Bone marrow (tissue), 2 donors: ENCODE results near the gene NEMP1.
"Not testable (repeated sequence)": the region's sequence is repeated elsewhere in the genome, so short reads cannot be mapped to it uniquely, and the experiment has no call there.

Experiments
- DNase-seq, 2 donors: peaks; one replicate each; lab custom pipeline; 2025; lab: John Stamatoyannopoulos, UW

NEMP1 gene

DNA sequence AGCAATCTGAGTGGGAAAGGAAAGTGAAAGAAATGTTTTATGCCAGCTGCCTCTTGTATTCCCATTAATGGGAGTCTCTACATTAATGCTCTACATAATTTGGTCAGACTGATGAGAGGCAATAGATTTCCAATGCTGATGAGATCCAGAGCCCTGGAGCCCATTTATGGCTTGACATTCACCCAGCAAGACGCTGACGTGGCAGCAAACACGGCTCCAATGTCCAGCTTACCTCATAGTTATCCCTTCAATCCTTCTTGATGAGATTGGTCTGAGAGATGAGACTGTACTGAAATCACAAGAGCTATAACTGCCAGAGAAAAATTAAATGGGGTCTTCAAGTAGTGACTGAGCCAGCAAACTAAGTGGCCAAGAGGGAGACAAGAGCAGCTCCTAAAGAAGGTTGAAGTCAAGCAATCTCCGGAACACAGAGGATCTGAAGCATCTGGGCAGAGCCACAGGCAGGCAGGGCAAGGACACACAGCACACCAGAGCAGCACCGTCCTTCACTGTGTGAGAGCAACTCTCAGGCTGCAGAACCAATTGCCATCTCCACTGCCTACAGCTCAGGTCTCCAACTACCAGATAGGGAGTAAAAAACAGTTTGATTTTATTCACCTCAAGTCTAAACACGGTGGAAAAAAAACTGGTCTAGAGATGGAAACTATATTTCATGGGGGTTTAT, 21.4 kb downstream of the NEMP1 start:
- no peak for DNase-seq

- no peak for DNase-seq
Measured at GRCh38 chr12:57055824-57056223, 22.8 kb downstream of the NEMP1 start.

DNA sequence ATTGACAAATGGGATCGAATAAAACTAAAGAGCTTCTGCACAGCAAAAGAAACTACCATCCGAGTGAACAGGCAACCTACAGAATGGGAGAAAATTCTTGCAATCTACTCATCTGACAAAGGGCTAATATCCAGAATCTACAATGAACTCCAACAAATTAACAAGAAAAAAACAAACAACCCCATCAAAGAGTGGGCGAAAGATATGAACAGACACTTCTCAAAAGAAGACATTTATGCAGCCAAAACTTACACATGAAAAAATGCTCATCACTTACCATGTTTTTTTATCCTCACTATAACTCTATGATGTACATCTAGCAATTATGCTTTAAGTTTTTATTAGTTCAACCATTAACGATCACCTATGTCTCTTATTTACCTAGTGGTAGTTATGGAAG, 24.7 kb downstream of the NEMP1 start:
- not testable (repeated sequence) for DNase-seq

DNA sequence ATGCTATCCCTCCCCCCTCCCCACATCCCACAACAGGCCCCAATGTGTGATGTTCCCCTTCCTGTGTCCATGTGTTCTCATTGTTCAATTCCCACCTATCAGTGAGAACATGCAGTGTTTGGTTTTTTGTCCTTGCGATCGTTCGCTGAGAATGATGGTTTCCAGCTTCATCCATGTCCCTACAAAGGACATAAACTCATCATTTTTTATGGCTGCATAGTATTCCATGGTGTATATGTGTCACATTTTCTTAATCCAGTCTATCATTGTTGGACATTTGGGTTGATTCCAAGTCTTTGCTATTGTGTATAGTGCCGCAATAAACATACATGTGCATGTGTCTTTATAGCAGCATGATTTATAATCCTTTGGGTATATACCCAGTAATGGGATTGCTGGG, 25.4 kb downstream of the NEMP1 start:
- DNase-seq, result not testable (repeated sequence)

GRCh38 chr12:57051011-57051410, 27.6 kb downstream of the NEMP1 start:
- no peak for DNase-seq

- no peak for DNase-seq
Measured at GRCh38 chr12:57049890-57050289, 28.7 kb downstream of the NEMP1 start, which contains the start of gene MYO1A. Gene MYO1A, minus strand, starts transcription at chr12:57050129. Its CDS starts 1,806 bp downstream, at chr12:57048323.

DNA sequence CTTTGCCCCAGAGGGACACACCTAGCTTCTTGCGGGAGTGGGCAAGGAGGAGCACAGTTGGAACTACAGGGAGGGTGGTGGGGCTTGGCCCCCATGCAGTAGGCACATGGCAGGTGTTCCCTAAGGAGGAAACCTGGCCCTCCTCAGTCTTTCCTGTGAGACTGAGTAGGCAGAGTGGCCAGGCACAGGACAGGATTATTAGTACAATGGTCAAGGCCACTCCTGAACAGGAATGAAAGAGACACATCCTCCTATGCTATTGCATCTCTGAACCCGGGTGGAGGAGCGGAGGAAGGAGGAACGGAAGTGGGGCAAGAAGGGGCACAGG, 29.5 kb downstream of the NEMP1 start:
- no peak for DNase-seq

DNA sequence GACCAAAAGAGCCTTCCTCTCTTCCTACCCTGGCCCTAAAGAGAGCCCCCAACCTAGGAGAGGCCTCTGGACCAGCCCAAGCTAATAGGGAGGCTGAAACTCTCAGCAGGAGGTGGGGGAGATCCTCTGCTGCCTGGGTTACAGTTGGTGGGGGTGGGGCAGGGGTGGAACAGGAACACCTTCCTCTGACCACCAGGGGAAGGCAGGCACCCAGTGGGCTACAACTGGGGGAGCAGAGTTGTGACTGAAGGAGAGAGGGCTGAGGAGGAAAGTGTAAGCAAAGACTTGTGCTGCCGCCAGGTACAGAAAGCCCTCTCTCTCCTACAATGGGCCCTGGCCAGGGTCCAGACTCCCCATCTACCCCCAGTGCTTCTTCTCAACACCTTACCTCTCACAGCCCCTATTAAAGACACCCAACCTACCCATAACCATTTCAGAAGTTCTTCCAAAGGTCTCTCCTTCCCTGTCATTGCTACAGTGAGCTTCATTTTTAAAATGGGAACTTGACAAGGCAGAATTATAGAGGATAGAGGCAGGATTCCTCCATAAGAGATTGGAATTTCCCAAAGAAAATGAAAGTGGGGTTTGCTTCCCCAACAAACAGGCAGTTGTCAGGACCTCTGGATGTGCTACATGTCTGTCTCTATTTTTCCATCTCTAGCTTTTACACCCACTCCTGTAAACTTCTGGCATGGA, 30.0 kb downstream of the NEMP1 start:
- DNase-seq, result no peak

GRCh38 chr12:57047981-57048380, 30.6 kb downstream of the NEMP1 start:
- DNase-seq, result no peak

GRCh38 chr12:57046947-57047890, 31.4 kb downstream of the NEMP1 start:
- peak in 1 of 2 donors; percentile 27 for DNase-seq

DNA sequence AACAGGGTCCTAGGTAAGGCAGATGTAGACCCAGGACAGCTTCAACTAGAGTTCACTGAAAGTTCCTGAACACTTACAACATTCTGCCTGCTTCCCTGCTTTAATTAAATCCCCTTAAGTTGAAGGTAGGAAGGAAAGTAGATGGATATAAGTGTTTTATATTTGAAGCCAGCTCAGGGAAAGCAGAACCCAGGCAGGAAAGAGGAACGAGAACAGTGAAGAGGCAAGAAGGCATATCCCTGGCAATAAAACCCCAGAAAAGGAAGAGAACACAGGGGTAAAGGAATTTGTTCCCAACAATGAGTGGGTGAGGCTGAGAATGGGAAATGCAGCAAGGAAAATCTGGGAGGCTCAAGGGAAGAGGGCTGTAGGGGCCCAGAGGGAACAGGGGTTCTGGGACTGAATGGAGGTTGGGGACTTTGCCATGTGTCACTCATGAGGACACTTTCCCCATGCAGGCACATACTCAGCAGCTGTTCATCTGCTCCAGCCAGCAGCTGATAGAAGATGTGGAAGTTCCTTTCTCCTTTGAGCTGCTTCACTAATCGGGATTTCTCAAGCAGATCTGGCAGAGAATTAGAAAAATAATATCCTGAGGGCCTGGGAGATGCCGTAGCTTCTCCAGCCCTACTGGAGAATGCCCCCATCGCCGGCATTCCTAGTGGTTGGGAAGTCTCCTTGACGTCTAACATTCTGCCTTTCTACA, 32.4 kb downstream of the NEMP1 start:
- DNase-seq, result no peak

- DNase-seq, result no peak
Measured at GRCh38 chr12:57044889-57045288, 33.7 kb downstream of the NEMP1 start.

- no peak for DNase-seq
Measured at GRCh38 chr12:57044468-57044867, 34.1 kb downstream of the NEMP1 start.

GRCh38 chr12:57042695-57043094, 35.9 kb downstream of the NEMP1 start:
- no peak for DNase-seq

DNA sequence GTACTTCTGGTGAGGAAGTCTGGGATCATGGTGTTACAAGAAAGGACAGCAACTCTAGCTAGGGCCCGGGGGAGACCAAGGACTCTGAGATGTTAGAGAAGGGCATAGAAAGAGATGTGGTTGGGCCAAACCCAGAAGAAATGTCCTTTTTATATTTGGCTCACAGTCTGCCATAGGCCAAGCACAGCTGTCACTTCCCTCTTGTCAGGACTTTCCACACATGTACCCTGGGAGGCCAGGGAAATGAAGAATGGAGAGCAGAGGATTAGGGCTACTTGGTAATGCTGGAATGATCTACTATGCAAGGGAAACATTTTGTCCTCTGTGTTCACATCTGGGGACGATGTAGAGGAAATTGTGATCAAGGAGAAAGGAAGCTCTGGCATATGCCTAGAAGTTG, 37.8 kb downstream of the NEMP1 start:
- no peak for DNase-seq

- DNase-seq, result no peak
Measured at GRCh38 chr12:57040211-57040610, 38.4 kb downstream of the NEMP1 start.

DNA sequence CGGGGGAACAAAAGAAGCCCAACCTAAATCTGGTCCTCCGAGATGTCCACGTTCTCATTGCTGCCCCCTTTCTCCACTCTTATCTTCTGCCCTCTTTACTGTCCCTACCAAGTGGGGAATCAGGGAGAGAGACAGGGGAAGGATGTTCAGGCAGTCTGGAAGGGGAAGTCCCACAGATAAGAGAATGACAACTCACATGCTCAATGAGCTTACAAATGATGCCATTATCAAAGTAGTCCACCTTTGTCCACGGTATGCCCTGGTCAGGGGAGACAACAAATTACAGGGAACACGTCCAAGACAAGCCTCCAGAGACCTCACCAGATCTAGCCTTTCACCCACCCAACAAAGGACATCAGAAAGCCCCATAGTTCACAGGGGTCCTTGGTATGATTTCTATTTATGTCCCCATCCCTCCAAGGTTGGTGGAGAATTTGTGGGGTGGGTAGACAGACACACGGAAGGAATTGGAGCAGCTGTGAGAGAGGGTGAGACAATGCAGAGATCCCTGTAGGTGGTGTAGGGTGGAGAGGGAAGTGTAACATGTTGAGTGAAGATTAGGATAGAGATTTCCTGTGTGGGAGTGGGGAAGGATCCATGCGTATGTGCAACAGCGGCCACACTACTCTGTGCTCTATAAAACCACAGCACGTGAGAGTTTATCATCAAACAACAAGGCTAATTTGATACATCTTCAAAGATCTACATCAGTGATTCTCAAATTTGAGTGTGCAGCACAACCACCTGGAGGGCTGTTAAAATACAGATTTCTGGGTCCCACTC, 39.4 kb downstream of the NEMP1 start:
- DNase-seq, result no peak

GRCh38 chr12:57037264-57037663, 41.3 kb downstream of the NEMP1 start:
- DNase-seq, result no peak

DNA sequence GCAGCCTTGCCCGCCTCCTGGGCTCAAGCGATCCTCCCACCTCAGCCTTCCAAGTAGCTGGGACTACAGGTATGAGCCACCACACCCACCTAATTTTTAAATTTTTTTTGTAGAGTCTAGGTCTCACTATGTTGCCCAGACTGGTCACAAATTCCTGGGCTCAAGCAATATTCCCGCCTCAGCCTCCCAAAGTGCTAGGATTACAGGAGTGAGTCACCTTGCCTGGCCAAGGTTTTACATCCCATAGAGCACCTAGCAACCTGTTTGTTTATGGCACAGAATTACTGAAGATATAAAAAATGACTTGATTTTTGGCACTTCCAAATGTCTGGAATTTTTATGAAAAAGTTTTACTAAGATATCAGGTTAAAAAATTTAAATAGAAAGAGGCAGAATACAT, 45.2 kb downstream of the NEMP1 start:
- DNase-seq, result no peak

DNA sequence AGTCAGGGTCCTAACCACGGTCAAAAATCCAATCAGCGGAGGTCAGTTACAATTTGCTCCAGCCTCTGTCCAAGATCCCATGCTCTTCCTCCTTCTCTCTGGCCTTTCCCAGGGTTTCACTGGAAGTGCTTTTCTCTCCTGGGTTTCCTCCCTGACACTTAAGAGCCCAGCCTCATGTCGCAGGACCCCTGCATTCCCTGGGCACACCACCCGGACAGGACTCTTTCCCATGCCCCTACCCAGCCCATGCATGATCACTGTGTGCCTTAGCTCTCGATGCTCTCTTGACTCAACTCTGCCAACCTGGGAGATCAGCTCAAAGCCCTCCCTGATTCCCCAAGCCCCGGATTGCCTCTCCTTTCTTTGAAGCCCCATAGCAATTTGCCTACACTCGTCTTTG, 46.8 kb downstream of the NEMP1 start:
- no peak for DNase-seq

DNA sequence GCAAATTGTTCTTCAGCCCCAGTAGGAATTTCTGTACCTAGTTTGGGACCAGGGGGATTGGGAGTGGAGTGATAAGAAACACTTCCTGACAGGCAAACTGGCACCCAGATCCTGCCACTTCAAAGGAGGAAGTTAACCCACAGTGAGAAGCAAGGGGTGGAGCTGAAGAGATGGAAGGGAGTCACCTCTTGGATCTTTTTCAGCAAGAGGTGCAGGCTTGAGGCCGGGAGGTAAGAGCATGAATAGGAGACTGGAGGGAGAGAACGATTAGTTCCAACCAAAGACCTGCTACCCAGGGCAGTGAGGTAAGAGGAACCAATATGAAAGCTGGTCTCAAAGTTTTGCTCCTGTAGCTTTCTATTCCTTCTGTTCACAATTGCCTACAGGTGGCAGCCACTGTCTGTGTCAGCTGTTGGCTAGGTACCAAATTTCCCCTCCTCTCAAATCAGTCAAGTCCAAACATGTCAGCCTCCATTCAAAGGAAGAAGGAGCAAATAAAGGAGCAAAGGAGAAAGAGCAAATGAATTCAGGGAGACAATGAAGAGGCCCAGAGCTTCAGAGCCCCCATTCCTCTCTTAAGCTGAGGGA, 47.4 kb downstream of the NEMP1 start:
- DNase-seq, result peak in 1 of 2 donors; percentile 47
